Keratinocyte (primary cell): ENCODE results near the gene REPS2. TPM values are rescaled to one million over a fixed set of nuclear protein-coding genes. Genes with fewer than 3 reads are reported as not detected.

Experiments
- DNase-seq: peaks from one replicate; pipeline ENCODE4 v3.0.0-alpha.2; 2011; ENCODE audit warnings: low read depth, missing footprints, low spot score
- FAIRE-seq: peaks from 2 replicates; lab custom pipeline; 2011; peaks lifted over from hg19 to GRCh38; lab: Jason Lieb, UNC
- H2AFZ ChIP-seq: 2 replicates; pipeline ENCODE4 v1.6.0; 2012; ENCODE audit warnings: low read length, control low read depth, inconsistent platforms; ENCODE audit not compliant: control insufficient read depth
- H3K27ac ChIP-seq: 2 replicates; pipeline ENCODE4 v1.5.1; 2011; ENCODE audit warnings: low read length; ENCODE audit not compliant: control insufficient read depth, insufficient read depth
- H3K27me3 ChIP-seq: 3 replicates; pipeline ENCODE4 v1.6.0; 2011; ENCODE audit warnings: low read length; ENCODE audit not compliant: control insufficient read depth, insufficient read depth; ENCODE audit errors: extremely low read depth
- H3K36me3 ChIP-seq, 2 experiments: 2 replicates in 1 of 2; 3 replicates in 1 of 2; pipeline ENCODE4 v1.5.1; 2011; ENCODE audit warnings: low read length in 2 of 2, mild to moderate bottlenecking in 1 of 2; ENCODE audit not compliant: control insufficient read depth in 2 of 2, insufficient read depth in 2 of 2; ENCODE audit errors: extremely low read depth in 1 of 2
- H3K4me1 ChIP-seq: 3 replicates; pipeline ENCODE4 v1.5.1; 2011; ENCODE audit warnings: low read length; ENCODE audit not compliant: control insufficient read depth, insufficient read depth; ENCODE audit errors: extremely low read depth
- H3K4me2 ChIP-seq: 3 replicates; pipeline ENCODE4 v1.6.0; 2011; ENCODE audit warnings: low read depth, low read length; ENCODE audit not compliant: control insufficient read depth, insufficient read depth; ENCODE audit errors: extremely low read depth
- H3K4me3 ChIP-seq, 3 experiments: fragments of 200-600 bp in 1 of 3; sonication (generic) in 1 of 3; 2 replicates in 2 of 3; 3 replicates in 1 of 3; pipeline ENCODE4 v1.5.1; 2011 to 2016; ENCODE audit warnings: low read length in 3 of 3, mild to moderate bottlenecking in 3 of 3, control low read depth in 2 of 3, inconsistent platforms in 1 of 3, low read depth in 1 of 3, mixed read lengths in 1 of 3, mixed run types in 1 of 3, moderate library complexity in 1 of 3; ENCODE audit not compliant: control insufficient read depth in 2 of 3, insufficient read depth in 2 of 3; ENCODE audit errors: extremely low read depth in 1 of 3
- H3K79me2 ChIP-seq: 2 replicates; pipeline ENCODE4 v1.6.0; 2012; ENCODE audit warnings: low read length; ENCODE audit not compliant: control insufficient read depth, insufficient read depth
- H3K9ac ChIP-seq: 3 replicates; pipeline ENCODE4 v1.6.0; 2011; ENCODE audit warnings: low read length; ENCODE audit not compliant: control insufficient read depth, insufficient read depth; ENCODE audit errors: extremely low read depth
- H3K9me1 ChIP-seq: 3 replicates; pipeline ENCODE4 v1.6.0; 2011; ENCODE audit warnings: low read length; ENCODE audit not compliant: control insufficient read depth, insufficient read depth; ENCODE audit errors: extremely low read depth
- H3K9me3 ChIP-seq: 2 replicates; pipeline ENCODE4 v1.5.1; 2012; ENCODE audit warnings: low read depth, low read length; ENCODE audit not compliant: control insufficient read depth
- H4K20me1 ChIP-seq: 3 replicates; pipeline ENCODE4 v1.6.0; 2011; ENCODE audit warnings: low read length; ENCODE audit not compliant: control insufficient read depth, insufficient read depth; ENCODE audit errors: extremely low read depth
- EZH2 ChIP-seq: IDR thresholded peaks from one replicate; pipeline ENCODE4 v1.6.1; 2012; ENCODE audit warnings: inconsistent platforms, mild to moderate bottlenecking, low read length, moderate library complexity
- dilution Hi-C: fragments of 300-500 bp; cut with MboI; formaldehyde crosslinking; loops from one replicate; pipeline ENCODE4 v1.7.0; 2020; ENCODE audit warnings: low sequenced_read_pairs; ENCODE audit not compliant: extremely low pct_ligation_motif_present
- polyA plus RNA-seq, 5 experiments: library from polyadenylated mRNA; depleted of rRNA in 3 of 5; stranded (reverse) in 3 of 5; stranded (forward) in 1 of 5; unstranded in 1 of 5; fragments of >200 nt; gene quantifications; 1 replicate in 1 of 5; 2 replicates in 3 of 5; 3 replicates in 1 of 5; pipeline versions ENCODE4 v1.2.1 to v1.2.3, GENCODE V29; 2011 to 2012; ENCODE audit warnings: missing spikeins in 2 of 5, low read depth in 1 of 5, low replicate concordance in 1 of 5
- TF ChIP-seq, protein P1 (sequence below), 3 experiments: IDR thresholded peaks in 1 of 3; conservative IDR thresholded peaks in 1 of 3; optimal IDR thresholded peaks in 1 of 3; 2 replicates in 2 of 3; 3 replicates in 1 of 3; pipeline versions ENCODE3 to v1.5.1; 2011; ENCODE audit warnings: low read length in 3 of 3, mild to moderate bottlenecking in 3 of 3, moderate library complexity in 2 of 3, control low read depth in 1 of 3, inconsistent platforms in 1 of 3; ENCODE audit not compliant: insufficient read depth in 2 of 3; ENCODE audit errors: extremely low read depth in 1 of 3

REPS2 gene
- polyA plus RNA-seq, 1 donor (not counting 4 experiments of a cell fraction or from before 2014, with no cell fraction given): 2.4 TPM

DNA sequence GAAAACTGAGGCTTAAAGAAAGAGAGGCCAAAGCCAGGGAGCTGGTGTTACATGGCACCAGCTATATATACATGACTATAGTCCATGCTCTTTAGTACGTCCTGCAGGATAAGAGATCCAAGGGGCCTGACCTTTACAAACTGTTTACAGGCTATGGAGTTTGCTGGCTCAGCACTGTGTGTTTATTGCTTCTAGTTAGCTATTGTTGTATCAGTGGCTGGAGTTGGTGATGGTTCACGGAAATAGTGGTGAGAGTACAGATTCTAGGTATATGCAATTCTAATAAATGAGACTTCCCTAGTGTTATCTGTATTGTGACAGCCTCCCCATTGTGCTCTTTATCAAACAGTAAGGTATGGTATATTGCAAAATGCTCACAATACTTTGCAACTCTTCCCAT, 46.5 kb downstream of the REPS2 start:
- dilution Hi-C loops: no loop called here
- H3K4me3 ChIP-seq: no peak overlapping the region
- H2AFZ ChIP-seq: no peak overlapping the region
- H3K4me2 ChIP-seq: no peak overlapping the region
- no peaks in the 10 kb centered on the region for H3K79me2 ChIP-seq
- peaks cover 7% of the 10 kb centered on the region for H3K27me3 ChIP-seq
- H4K20me1 ChIP-seq: no peaks in the 10 kb centered on the region
- H3K9me1 ChIP-seq: no peaks in the 10 kb centered on the region
- no peak overlapping the region for H3K9ac ChIP-seq
- DNase-seq (no peak), FAIRE-seq (no peak)
- no peaks in the 10 kb centered on the region for H3K9me3 ChIP-seq
- H3K4me1 ChIP-seq: no peaks in the 10 kb centered on the region
- TF ChIP-seq EZH2: no peak
- TF ChIP-seq, protein P1, sequence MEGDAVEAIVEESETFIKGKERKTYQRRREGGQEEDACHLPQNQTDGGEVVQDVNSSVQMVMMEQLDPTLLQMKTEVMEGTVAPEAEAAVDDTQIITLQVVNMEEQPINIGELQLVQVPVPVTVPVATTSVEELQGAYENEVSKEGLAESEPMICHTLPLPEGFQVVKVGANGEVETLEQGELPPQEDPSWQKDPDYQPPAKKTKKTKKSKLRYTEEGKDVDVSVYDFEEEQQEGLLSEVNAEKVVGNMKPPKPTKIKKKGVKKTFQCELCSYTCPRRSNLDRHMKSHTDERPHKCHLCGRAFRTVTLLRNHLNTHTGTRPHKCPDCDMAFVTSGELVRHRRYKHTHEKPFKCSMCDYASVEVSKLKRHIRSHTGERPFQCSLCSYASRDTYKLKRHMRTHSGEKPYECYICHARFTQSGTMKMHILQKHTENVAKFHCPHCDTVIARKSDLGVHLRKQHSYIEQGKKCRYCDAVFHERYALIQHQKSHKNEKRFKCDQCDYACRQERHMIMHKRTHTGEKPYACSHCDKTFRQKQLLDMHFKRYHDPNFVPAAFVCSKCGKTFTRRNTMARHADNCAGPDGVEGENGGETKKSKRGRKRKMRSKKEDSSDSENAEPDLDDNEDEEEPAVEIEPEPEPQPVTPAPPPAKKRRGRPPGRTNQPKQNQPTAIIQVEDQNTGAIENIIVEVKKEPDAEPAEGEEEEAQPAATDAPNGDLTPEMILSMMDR (optimal IDR thresholded peaks at IDR 0.05 in 1 of 3, IDR thresholded peaks at IDR 0.05 in 1 of 3, conservative IDR thresholded peaks at IDR 0.05 in 1 of 3; ENCODE audit: extremely low read depth in 1 of 3, insufficient read depth in 2 of 3, low read length in 3 of 3): no peak
- no peak overlapping the region for H3K27ac ChIP-seq
- H3K36me3 ChIP-seq: no peaks in the 10 kb centered on the region

DNA sequence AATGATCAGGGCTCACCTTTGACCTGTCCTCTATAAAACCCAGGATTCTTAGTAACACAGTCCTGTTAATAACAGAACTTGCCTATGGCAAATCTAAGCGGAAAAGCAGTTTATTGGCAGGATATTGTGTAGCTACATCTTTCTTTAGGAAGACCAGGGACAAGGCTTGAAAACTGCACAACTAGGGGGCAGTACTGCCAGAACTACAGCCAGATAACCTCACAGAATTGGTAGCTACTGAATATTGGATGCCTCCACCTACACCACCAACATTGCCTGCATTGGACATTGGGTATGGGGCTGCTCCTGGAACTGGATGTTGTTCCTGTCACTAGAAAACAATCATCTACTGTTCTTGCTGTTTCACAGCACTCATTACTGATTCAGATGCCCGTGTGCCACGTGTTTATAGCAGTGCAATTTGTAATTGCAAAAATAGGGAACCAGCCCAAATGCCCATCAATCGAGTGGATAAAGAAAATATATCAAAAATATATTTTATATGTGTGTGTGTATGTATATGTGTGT, 47.4 kb downstream of the REPS2 start:
- Histone ChIP-seq H3K9me3 (no peaks in the 10 kb centered on the region), H3K36me3 (no peaks in the 10 kb centered on the region), H3K9me1 (no peaks in the 10 kb centered on the region), H3K4me2 (no peak overlapping the region), H3K27ac (no peak overlapping the region), H4K20me1 (no peaks in the 10 kb centered on the region), H2AFZ (no peak overlapping the region), H3K79me2 (no peaks in the 10 kb centered on the region), H3K4me1 (no peaks in the 10 kb centered on the region), H3K9ac (no peak overlapping the region), H3K4me3 (no peak overlapping the region), H3K27me3 (peaks cover 7% of the 10 kb centered on the region)
- dilution Hi-C loops: no loop called here
- TF ChIP-seq, protein P1 (optimal IDR thresholded peaks at IDR 0.05 in 1 of 3, IDR thresholded peaks at IDR 0.05 in 1 of 3, conservative IDR thresholded peaks at IDR 0.05 in 1 of 3; ENCODE audit: extremely low read depth in 1 of 3, insufficient read depth in 2 of 3, low read length in 3 of 3): peak; percentile 17 to 55 (median 40)
- TF ChIP-seq EZH2: no peak
- FAIRE-seq (no peak), DNase-seq (no peak)
